ENCODE results near the gene MYOC. TPM values are rescaled to one million over a fixed set of nuclear protein-coding genes. Genes with fewer than 3 reads are reported as not detected.

Gene MYOC
- total RNA-seq, 1 donor from 2014 or later = not detected

- Mint-ChIP-seq H3K27ac (no peak overlapping the region), H3K4me1 (ENCODE audit: unreplicated experiment) (peaks cover 11% of the 10 kb centered on the region), H3K27me3 (peaks cover 4% of the 10 kb centered on the region), H3K4me3 (no peak overlapping the region), H3K9me3 (no peaks in the 10 kb centered on the region), H3K36me3 (no peaks in the 10 kb centered on the region)
- peak; percentile 81 for TF ChIP-seq CTCF (conservative IDR thresholded peaks at IDR 0.05)
- DNase-seq (ENCODE audit: extremely low spot score, unreplicated experiment) = peak; percentile 75
These were observed 7.5 kb downstream of the MYOC start for GRCh38 chr1:171644805-171645483.

GRCh38 chr1:171643156-171643555, 9.3 kb downstream of the MYOC start:
- no peaks in the 10 kb centered on the region for H3K9me3 Mint-ChIP-seq
- peaks cover 4% of the 10 kb centered on the region for H3K27me3 Mint-ChIP-seq
- no peak overlapping the region for H3K27ac Mint-ChIP-seq
- no peak for TF ChIP-seq CTCF (conservative IDR thresholded peaks at IDR 0.05)
- H3K4me1 Mint-ChIP-seq (ENCODE audit: unreplicated experiment) = peaks cover 11% of the 10 kb centered on the region
- DNase-seq (ENCODE audit: extremely low spot score, unreplicated experiment) = no peak
- no peaks in the 10 kb centered on the region for H3K36me3 Mint-ChIP-seq
- no peak overlapping the region for H3K4me3 Mint-ChIP-seq

- Mint-ChIP-seq H3K4me1 (ENCODE audit: unreplicated experiment) (peaks cover 11% of the 10 kb centered on the region), H3K27me3 (peaks cover 4% of the 10 kb centered on the region), H3K4me3 (no peak overlapping the region), H3K27ac (no peak overlapping the region), H3K9me3 (no peaks in the 10 kb centered on the region), H3K36me3 (no peaks in the 10 kb centered on the region)
- no peak for DNase-seq (ENCODE audit: extremely low spot score, unreplicated experiment)
- TF ChIP-seq CTCF (conservative IDR thresholded peaks at IDR 0.05) = no peak
These were observed 10.3 kb downstream of the MYOC start for GRCh38 chr1:171642197-171642596.

- Mint-ChIP-seq H3K27me3 (peaks cover 4% of the 10 kb centered on the region), H3K4me3 (no peak overlapping the region), H3K4me1 (ENCODE audit: unreplicated experiment) (peaks cover 11% of the 10 kb centered on the region), H3K9me3 (no peaks in the 10 kb centered on the region), H3K36me3 (no peaks in the 10 kb centered on the region), H3K27ac (no peak overlapping the region)
- no peak for DNase-seq (ENCODE audit: extremely low spot score, unreplicated experiment)
- no peak for TF ChIP-seq CTCF (conservative IDR thresholded peaks at IDR 0.05)
These were observed 11.2 kb downstream of the MYOC start for GRCh38 chr1:171641076-171641864.

GRCh38 chr1:171640225-171640624, 12.3 kb downstream of the MYOC start:
- Mint-ChIP-seq H3K27me3 (peaks cover 4% of the 10 kb centered on the region), H3K36me3 (no peaks in the 10 kb centered on the region), H3K9me3 (no peaks in the 10 kb centered on the region), H3K4me1 (ENCODE audit: unreplicated experiment) (peaks cover 11% of the 10 kb centered on the region), H3K27ac (peak overlapping the region; percentile 16), H3K4me3 (no peak overlapping the region)
- TF ChIP-seq CTCF (conservative IDR thresholded peaks at IDR 0.05) = no peak
- DNase-seq (ENCODE audit: extremely low spot score, unreplicated experiment) = no peak
